Thymus (tissue), 11 donors: ENCODE data around the gene LY6G6F. TPM values are rescaled to one million over a fixed set of nuclear protein-coding genes. Genes with fewer than 3 reads are reported as not detected.

Experiments
- DNase-seq, 9 donors: peaks; one replicate each; pipeline ENCODE4 v3.0.0-alpha.2; 2013; ENCODE audit warnings: low spot score in 9 of 9, low read depth in 6 of 9, missing footprints in 1 of 9
- H3K27ac ChIP-seq, 2 donors: one replicate each; pipeline ENCODE4 v1.5.1; 2013; ENCODE audit warnings: control low read depth in 1 of 2, low read depth in 1 of 2, low read length in 1 of 2, mild to moderate bottlenecking in 1 of 2, moderate library complexity in 1 of 2
- H3K27me3 ChIP-seq, 2 donors: one replicate each; pipeline ENCODE4 v1.5.1; 2013; ENCODE audit warnings: low read length in 1 of 2; ENCODE audit not compliant: control insufficient read depth in 2 of 2, insufficient read depth in 1 of 2
- H3K36me3 ChIP-seq, 2 donors: one replicate each; pipeline ENCODE4 v1.5.1; 2013; ENCODE audit warnings: low read length in 1 of 2, mild to moderate bottlenecking in 1 of 2, moderate library complexity in 1 of 2; ENCODE audit not compliant: control insufficient read depth in 2 of 2, insufficient read depth in 2 of 2
- H3K4me1 ChIP-seq, 2 donors: one replicate each; pipeline ENCODE4 v1.5.1; 2013; ENCODE audit warnings: low read length in 2 of 2; ENCODE audit not compliant: control insufficient read depth in 2 of 2, insufficient read depth in 2 of 2
- H3K4me3 ChIP-seq, 2 donors: one replicate each; pipeline ENCODE4 v1.5.1; 2013; ENCODE audit warnings: low read length in 2 of 2, control low read depth in 1 of 2, mild to moderate bottlenecking in 1 of 2
- H3K9me3 ChIP-seq, 2 donors: one replicate each; pipeline ENCODE4 v1.5.1; 2013; ENCODE audit warnings: low read length in 1 of 2, mild to moderate bottlenecking in 1 of 2; ENCODE audit not compliant: control insufficient read depth in 2 of 2, insufficient read depth in 1 of 2
- WGBS: extraction: QIAGEN DNeasy Blood & Tissue Kit; methylation state at CpG from one replicate; pipeline ENCODE4 v1.1.7; 2013; 5-methylcytosine and 5-hydroxymethylcytosine counted together
- polyA plus RNA-seq: library from polyadenylated mRNA; stranded (reverse); fragments of 200-250 nt; gene quantifications from one replicate; pipeline ENCODE4 v1.2.3, GENCODE V29; 2013
- total RNA-seq: library from RNA; stranded (reverse); fragments of 120-200 nt; gene quantifications from one replicate; pipeline ENCODE4 v1.2.4, GENCODE V29; 2013
- donor health status: healthy.

LY6G6F gene
- total and polyA plus RNA-seq, 2 donors, result 0.05 TPM; not detected in 1

DNA sequence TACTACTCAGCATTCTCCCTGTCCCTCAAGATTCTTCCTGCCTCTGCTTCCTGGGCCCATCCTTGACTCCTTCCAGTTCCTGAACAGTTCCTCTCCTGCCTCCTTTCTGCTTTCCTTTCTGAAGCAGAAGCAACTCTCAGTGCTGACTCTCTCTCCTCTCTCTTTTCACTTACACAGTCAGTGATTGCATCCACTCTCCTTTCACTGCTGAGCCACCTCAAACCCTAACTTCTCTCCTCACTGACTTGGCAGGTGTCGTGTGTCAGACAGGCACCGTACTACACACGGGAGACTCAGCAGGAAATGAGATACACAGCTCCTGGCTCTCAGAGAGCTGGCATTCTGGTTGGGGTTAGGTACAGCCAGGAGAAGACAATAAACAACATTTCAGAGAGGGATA is 9.1 kb upstream of the LY6G6F start:
- 77% methylated on average over 3 of the region's 3 CpGs for WGBS
- no peaks in the 10 kb centered on the region for H3K27me3 ChIP-seq
- H3K27ac ChIP-seq, result no peak overlapping the region
- DNase-seq, result peak in 1 of 9 donors; percentile 28
- no peak overlapping the region for H3K4me3 ChIP-seq
- no peaks in the 10 kb centered on the region for H3K9me3 ChIP-seq
- H3K36me3 ChIP-seq, result peaks cover 50 to 66% of the 10 kb centered on the region in 2 donors
- peaks cover 10 to 13% of the 10 kb centered on the region in 2 donors for H3K4me1 ChIP-seq

- H3K4me3 ChIP-seq, result no peak overlapping the region
- DNase-seq, result no peak
- WGBS, result 98% methylated on average over 5 of the region's 5 CpGs
- H3K27me3 ChIP-seq, result no peaks in the 10 kb centered on the region
- H3K27ac ChIP-seq, result no peak overlapping the region
- peaks cover 0 to 5% of the 10 kb centered on the region in 2 donors for H3K9me3 ChIP-seq
- peaks cover 15 to 21% of the 10 kb centered on the region in 2 donors for H3K4me1 ChIP-seq
- H3K36me3 ChIP-seq, result peaks cover 25 to 40% of the 10 kb centered on the region in 2 donors
Measured at GRCh38 chr6:31700740-31701401, 5.8 kb upstream of the LY6G6F start.

DNA sequence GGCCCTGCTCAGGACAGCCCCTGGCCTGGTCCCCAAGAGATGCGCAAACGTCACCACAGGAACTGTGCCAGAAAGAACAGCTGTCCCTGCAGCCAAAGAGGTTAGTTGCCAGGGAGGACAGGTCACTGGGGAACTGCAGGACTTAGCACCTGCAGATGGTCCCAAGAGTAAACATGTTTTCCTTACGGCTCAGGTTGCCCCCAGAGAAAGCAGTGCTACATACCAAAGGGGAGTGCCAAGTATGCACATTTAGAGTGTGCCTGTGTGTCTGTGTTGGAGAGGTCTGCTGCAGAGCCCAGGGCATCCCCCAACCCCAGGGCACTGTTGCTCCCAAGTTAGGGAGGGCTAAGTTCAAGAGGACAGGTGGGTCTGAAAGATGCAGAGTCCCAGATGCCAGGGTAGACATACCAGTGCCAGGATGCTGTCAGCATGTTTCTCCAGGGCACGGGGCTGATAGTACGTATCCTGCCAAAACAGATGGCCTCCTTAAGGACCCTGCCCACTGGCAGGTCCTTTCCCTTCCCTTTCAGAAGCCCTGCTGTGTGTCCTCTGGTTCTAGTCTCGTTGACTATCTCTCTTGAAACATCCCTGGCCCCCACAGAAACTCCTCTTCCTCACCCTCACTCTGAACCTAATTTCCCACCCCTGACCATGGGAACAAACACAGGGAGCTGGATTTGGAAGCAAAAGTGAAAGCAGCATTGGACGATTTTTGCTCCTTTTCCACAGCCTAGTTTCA is 4.8 kb upstream of the LY6G6F start:
- Histone ChIP-seq H3K4me1 (peaks cover 15 to 21% of the 10 kb centered on the region in 2 donors), H3K9me3 (peaks cover 0 to 5% of the 10 kb centered on the region in 2 donors), H3K27me3 (no peaks in the 10 kb centered on the region), H3K36me3 (peaks cover 21 to 33% of the 10 kb centered on the region in 2 donors), H3K4me3 (peak overlapping the region; percentile 88 to 94), H3K27ac (peak overlapping the region; percentile 8 to 98)
- no peak for DNase-seq
- WGBS, result 56% methylated on average over 7 of the region's 7 CpGs

GRCh38 chr6:31702405-31702818 is 4.3 kb upstream of the LY6G6F start:
- H3K36me3 ChIP-seq, result peaks cover 20 to 29% of the 10 kb centered on the region in 2 donors
- H3K27ac ChIP-seq, result peak overlapping the region; percentile 98 to 100
- H3K27me3 ChIP-seq, result no peaks in the 10 kb centered on the region
- WGBS, result 2% methylated on average over 10 of the region's 10 CpGs
- DNase-seq, result no peak
- peak overlapping the region; percentile 88 to 94 for H3K4me3 ChIP-seq
- H3K4me1 ChIP-seq, result peaks cover 15 to 19% of the 10 kb centered on the region in 2 donors
- peaks cover 0 to 5% of the 10 kb centered on the region in 2 donors for H3K9me3 ChIP-seq

DNA sequence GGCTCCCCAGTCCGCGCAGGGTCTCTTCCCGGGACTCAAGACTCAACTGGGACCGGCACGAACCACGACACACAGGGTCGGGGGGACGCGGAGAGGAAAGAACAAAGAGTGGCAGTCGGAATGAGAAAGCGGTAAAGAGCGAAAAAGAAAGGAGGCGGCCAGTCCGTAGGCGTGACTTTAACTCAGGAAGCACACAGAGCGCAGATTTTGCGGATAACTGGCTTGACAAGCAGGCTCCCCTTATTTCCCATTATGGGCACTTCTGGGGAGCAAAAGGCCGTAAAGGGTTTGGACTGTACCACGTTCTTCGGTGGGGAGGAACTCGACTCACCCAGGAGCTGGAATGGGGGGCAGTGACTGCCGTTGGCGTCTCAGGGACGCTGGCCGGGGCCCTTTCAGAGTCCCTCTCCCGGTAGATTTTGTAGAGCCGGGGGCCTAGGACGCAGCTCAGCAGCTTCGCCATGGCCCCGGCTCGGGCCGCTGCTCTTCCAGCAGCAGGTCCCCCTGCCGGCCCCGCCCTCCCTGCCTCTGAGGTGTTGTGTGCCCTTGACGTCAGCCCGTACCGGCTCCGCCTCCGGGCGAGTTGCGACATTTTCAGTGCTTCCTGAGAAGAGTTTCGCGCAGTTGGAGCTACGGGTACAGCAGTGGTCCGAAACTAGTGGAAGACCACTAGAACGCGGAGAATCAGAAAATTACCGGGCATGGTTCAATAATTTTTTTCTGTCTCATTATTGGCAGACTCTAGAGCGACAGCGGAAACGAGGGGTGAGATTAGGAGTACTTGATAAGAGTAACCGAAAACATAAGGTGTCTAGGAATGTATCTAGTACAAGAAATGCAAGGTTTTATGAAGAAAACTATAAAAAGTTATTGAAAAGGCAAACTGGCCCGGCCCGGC is 3.6 kb upstream of the LY6G6F start, which contains the start of gene ABHD16A:
ABHD16A (minus strand) TSS at position 506 of the 898 bp plus-strand sequence; CDS start at position 463, 43 bp downstream.
- peaks cover 0 to 5% of the 10 kb centered on the region in 2 donors for H3K9me3 ChIP-seq
- H3K4me1 ChIP-seq, result peaks cover 15 to 18% of the 10 kb centered on the region in 2 donors
- H3K36me3 ChIP-seq, result peaks cover 20 to 29% of the 10 kb centered on the region in 2 donors
- 1% methylated on average over 54 of the region's 54 CpGs for WGBS
- H3K27me3 ChIP-seq, result no peaks in the 10 kb centered on the region
- DNase-seq, result peak; percentile 96 to 99 (median 97)
- peak within 1 kb of the TSS; percentile 98 to 100 for H3K27ac ChIP-seq
- peak within 1 kb of the TSS; percentile 88 to 94 for H3K4me3 ChIP-seq

GRCh38 chr6:31705931-31706330 is 735 bp upstream of the LY6G6F start:
- 95% methylated on average over 6 of the region's 6 CpGs for WGBS
- H3K27me3 ChIP-seq, result no peaks in the 10 kb centered on the region
- H3K4me1 ChIP-seq, result peaks cover 15 to 26% of the 10 kb centered on the region in 2 donors
- H3K9me3 ChIP-seq, result peaks cover 0 to 5% of the 10 kb centered on the region in 2 donors
- DNase-seq, result no peak
- no peak overlapping the region for H3K27ac ChIP-seq
- no peak overlapping the region for H3K4me3 ChIP-seq
- H3K36me3 ChIP-seq, result peaks cover 6 to 7% of the 10 kb centered on the region in 2 donors

DNA sequence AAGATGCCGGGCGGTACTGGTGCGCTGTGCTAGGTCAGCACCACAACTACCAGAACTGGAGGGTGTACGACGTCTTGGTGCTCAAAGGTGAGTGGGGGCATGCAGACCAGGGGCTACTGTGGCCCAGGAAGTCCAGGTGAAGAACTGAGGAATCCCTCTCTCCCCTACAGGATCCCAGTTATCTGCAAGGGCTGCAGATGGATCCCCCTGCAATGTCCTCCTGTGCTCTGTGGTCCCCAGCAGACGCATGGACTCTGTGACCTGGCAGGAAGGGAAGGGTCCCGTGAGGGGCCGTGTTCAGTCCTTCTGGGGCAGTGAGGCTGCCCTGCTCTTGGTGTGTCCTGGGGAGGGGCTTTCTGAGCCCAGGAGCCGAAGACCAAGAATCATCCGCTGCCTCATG is 1.0 kb downstream of the LY6G6F start:
- no peak for DNase-seq
- no peaks in the 10 kb centered on the region for H3K27me3 ChIP-seq
- H3K36me3 ChIP-seq, result no peaks in the 10 kb centered on the region
- 97% methylated on average over 10 of the region's 10 CpGs for WGBS
- no peak overlapping the region for H3K27ac ChIP-seq
- peaks cover 5 to 27% of the 10 kb centered on the region in 2 donors for H3K4me1 ChIP-seq
- no peak overlapping the region for H3K4me3 ChIP-seq
- peaks cover 0 to 5% of the 10 kb centered on the region in 2 donors for H3K9me3 ChIP-seq

DNA sequence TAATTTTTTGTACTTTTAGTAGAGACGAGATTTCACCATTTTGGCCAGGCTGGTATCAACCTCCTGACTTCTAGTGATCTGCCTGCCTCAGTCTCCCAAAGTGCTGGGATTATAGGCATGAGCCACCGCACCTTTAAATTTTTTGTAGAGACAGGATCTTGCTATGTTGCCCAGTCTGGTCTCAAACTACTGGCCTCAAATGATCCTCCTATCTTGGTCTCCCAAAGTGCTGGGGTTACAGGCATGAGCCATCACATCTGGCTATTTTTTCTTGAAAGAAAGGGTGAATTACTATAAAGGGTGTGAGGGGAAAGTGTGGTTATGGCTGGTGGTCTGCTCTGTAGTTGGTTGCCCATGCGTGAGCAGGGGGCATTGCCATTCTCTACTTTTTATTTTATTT is 1.6 kb downstream of the LY6G6F start:
- Histone ChIP-seq H3K4me1 (peaks cover 5 to 32% of the 10 kb centered on the region in 2 donors), H3K27me3 (no peaks in the 10 kb centered on the region), H3K4me3 (no peak overlapping the region), H3K9me3 (peaks cover 0 to 5% of the 10 kb centered on the region in 2 donors), H3K27ac (no peak overlapping the region), H3K36me3 (no peaks in the 10 kb centered on the region)
- no peak for DNase-seq
- 98% methylated on average over 3 of the region's 3 CpGs for WGBS
